Measurements from ENCODE around the gene MAN2B2.
"Not testable (repeated sequence)": the region's sequence is repeated elsewhere in the genome, so short reads cannot be mapped to it uniquely, and the experiment has no call there.

MAN2B2 gene

DNA sequence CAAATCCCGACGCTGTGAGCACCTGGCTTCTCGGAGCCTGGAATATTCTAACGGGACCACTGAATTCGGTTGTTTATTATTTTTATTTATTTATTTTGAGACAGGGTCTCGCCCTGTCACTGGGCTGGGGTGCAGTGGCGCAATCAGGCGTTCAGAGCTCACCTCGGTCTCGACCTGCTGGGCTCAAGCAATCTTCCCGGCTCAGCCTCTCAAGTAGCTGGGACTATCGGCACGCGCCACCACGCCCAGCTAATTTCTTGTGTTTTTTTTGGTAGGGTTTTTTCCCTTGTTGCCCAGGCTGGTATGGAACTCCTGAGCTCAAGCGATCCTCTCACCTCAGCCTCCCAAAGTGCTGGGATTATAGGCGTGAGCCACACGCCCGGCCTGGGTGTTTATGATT is 97.1 kb downstream of the MAN2B2 start:
- H3K4me3 ChIP-seq (ENCODE audit: low read length) = no peak overlapping the region
- peaks cover 3% of the 10 kb centered on the region for H3K36me3 ChIP-seq (ENCODE audit: insufficient read depth, low read length)
- no peak overlapping the region for H3K4me2 ChIP-seq (ENCODE audit: low read length)
- H3K9ac ChIP-seq (ENCODE audit: low read depth, low read length) = no peak overlapping the region
- H3K9me3 ChIP-seq (replicated peaks; ENCODE audit: low read length) = no peaks in the 10 kb centered on the region
- H3K27me3 ChIP-seq (ENCODE audit: control insufficient read depth, insufficient read depth, low read length) = no peaks in the 10 kb centered on the region
- peaks cover 28% of the 10 kb centered on the region for H3K4me1 ChIP-seq (ENCODE audit: control insufficient read depth, insufficient read depth, low read length)

- Histone ChIP-seq H3K4me1 (ENCODE audit: control insufficient read depth, insufficient read depth, low read length) (peaks cover 28% of the 10 kb centered on the region), H3K4me3 (ENCODE audit: low read length) (peak overlapping the region; percentile 89)
Measured at GRCh38 chr4:6672541-6673190, 97.7 kb downstream of the MAN2B2 start.

More at GRCh38 chr4:6672541-6673190, 97.7 kb downstream of the MAN2B2 start:
- H3K36me3 ChIP-seq (ENCODE audit: insufficient read depth, low read length); H3K9ac ChIP-seq (ENCODE audit: low read depth, low read length); H3K27me3 ChIP-seq (ENCODE audit: control insufficient read depth, insufficient read depth, low read length); H3K9me3 ChIP-seq (replicated peaks; ENCODE audit: low read length): not testable (repeated sequence)
- peak overlapping the region; percentile 94 for H3K4me2 ChIP-seq (ENCODE audit: low read length)

Measured in skeletal muscle satellite cell (primary cell).